ENCODE measurements around the gene REN. TPM values are rescaled to one million over a fixed set of nuclear protein-coding genes. Genes with fewer than 3 reads are reported as not detected.

Gene REN
- total and polyA plus RNA-seq, 2 donors from 2014 or later: 32.4 to 1,159 TPM

GRCh38 chr1:204121840-204122555 is 44.1 kb downstream of the REN start:
- no peak overlapping the region for H3K4me3 ChIP-seq (ENCODE audit: low read length in 3 of 3)
- no peak overlapping the region for H3K27ac ChIP-seq (ENCODE audit: low read depth in 2 of 2, low read length in 2 of 2)
- H3K36me3 ChIP-seq (ENCODE audit: control insufficient read depth in 2 of 3, insufficient read depth in 3 of 3, low read length in 3 of 3): peaks cover 5 to 77% (median 42%) of the 10 kb centered on the region in 3 donors
- DNase-seq: no peak
- H3K9me3 ChIP-seq (ENCODE audit: control insufficient read depth in 2 of 3, insufficient read depth in 1 of 3, low read length in 3 of 3): no peaks in the 10 kb centered on the region
- no peaks in the 10 kb centered on the region for H3K27me3 ChIP-seq (ENCODE audit: control insufficient read depth, insufficient read depth, low read length)
- TF ChIP-seq CTCF (IDR thresholded peaks at IDR 0.05; ENCODE audit: borderline replicate concordance, extremely low read depth, insufficient read depth): no peak
- intact Hi-C loops (cut with DNase I): no loop called here
- H3K9ac ChIP-seq (ENCODE audit: low read length in 3 of 3): no peak overlapping the region
- peaks cover 0 to 13% (median 7%) of the 10 kb centered on the region in 3 donors for H3K4me1 ChIP-seq (ENCODE audit: control insufficient read depth in 2 of 3, insufficient read depth in 2 of 3, low read depth in 1 of 3, low read length in 3 of 3)
- FAIRE-seq: no peak

- Histone ChIP-seq H3K9ac (ENCODE audit: low read length in 3 of 3) (no peak overlapping the region), H3K36me3 (ENCODE audit: control insufficient read depth in 2 of 3, insufficient read depth in 3 of 3, low read length in 3 of 3) (peaks cover 0 to 50% (median 21%) of the 10 kb centered on the region in 3 donors), H3K4me1 (ENCODE audit: control insufficient read depth in 2 of 3, insufficient read depth in 2 of 3, low read depth in 1 of 3, low read length in 3 of 3) (peaks cover 0 to 8% (median 7%) of the 10 kb centered on the region in 3 donors), H3K27ac (ENCODE audit: low read depth in 2 of 2, low read length in 2 of 2) (no peak overlapping the region), H3K4me3 (ENCODE audit: low read length in 3 of 3) (no peak overlapping the region), H3K27me3 (ENCODE audit: control insufficient read depth, insufficient read depth, low read length) (no peaks in the 10 kb centered on the region), H3K9me3 (ENCODE audit: control insufficient read depth in 2 of 3, insufficient read depth in 1 of 3, low read length in 3 of 3) (no peaks in the 10 kb centered on the region)
- FAIRE-seq (no peak), DNase-seq (peak in 1 of 5 donors; percentile 32)
- intact Hi-C loops (cut with DNase I): no loop called here
- TF ChIP-seq CTCF (IDR thresholded peaks at IDR 0.05; ENCODE audit: borderline replicate concordance, extremely low read depth, insufficient read depth): no peak
Measured at GRCh38 chr1:204116539-204116938, 49.6 kb downstream of the REN start.

GRCh38 chr1:204115116-204115515 is 51.0 kb downstream of the REN start:
- no peak for TF ChIP-seq CTCF (IDR thresholded peaks at IDR 0.05; ENCODE audit: borderline replicate concordance, extremely low read depth, insufficient read depth)
- Histone ChIP-seq H3K9me3 (ENCODE audit: control insufficient read depth in 2 of 3, insufficient read depth in 1 of 3, low read length in 3 of 3) (no peaks in the 10 kb centered on the region), H3K27ac (ENCODE audit: low read depth in 2 of 2, low read length in 2 of 2) (no peak overlapping the region), H3K36me3 (ENCODE audit: control insufficient read depth in 2 of 3, insufficient read depth in 3 of 3, low read length in 3 of 3) (peaks cover 0 to 41% (median 21%) of the 10 kb centered on the region in 3 donors), H3K9ac (ENCODE audit: low read length in 3 of 3) (no peak overlapping the region), H3K4me1 (ENCODE audit: control insufficient read depth in 2 of 3, insufficient read depth in 2 of 3, low read depth in 1 of 3, low read length in 3 of 3) (peaks cover 0 to 15% (median 13%) of the 10 kb centered on the region in 3 donors), H3K27me3 (ENCODE audit: control insufficient read depth, insufficient read depth, low read length) (no peaks in the 10 kb centered on the region), H3K4me3 (ENCODE audit: low read length in 3 of 3) (no peak overlapping the region)
- intact Hi-C loops (cut with DNase I): no loop called here
- DNase-seq (peak in 1 of 5 donors; percentile 4), FAIRE-seq (no peak)

Measured in kidney (tissue), 14 donors.